ENCODE results near the gene TRIM17.
A peak's percentile ranks its signal among the peaks of the same experiment; 100 is the strongest.

Gene TRIM17, protein sequence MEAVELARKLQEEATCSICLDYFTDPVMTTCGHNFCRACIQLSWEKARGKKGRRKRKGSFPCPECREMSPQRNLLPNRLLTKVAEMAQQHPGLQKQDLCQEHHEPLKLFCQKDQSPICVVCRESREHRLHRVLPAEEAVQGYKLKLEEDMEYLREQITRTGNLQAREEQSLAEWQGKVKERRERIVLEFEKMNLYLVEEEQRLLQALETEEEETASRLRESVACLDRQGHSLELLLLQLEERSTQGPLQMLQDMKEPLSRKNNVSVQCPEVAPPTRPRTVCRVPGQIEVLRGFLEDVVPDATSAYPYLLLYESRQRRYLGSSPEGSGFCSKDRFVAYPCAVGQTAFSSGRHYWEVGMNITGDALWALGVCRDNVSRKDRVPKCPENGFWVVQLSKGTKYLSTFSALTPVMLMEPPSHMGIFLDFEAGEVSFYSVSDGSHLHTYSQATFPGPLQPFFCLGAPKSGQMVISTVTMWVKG

DNA sequence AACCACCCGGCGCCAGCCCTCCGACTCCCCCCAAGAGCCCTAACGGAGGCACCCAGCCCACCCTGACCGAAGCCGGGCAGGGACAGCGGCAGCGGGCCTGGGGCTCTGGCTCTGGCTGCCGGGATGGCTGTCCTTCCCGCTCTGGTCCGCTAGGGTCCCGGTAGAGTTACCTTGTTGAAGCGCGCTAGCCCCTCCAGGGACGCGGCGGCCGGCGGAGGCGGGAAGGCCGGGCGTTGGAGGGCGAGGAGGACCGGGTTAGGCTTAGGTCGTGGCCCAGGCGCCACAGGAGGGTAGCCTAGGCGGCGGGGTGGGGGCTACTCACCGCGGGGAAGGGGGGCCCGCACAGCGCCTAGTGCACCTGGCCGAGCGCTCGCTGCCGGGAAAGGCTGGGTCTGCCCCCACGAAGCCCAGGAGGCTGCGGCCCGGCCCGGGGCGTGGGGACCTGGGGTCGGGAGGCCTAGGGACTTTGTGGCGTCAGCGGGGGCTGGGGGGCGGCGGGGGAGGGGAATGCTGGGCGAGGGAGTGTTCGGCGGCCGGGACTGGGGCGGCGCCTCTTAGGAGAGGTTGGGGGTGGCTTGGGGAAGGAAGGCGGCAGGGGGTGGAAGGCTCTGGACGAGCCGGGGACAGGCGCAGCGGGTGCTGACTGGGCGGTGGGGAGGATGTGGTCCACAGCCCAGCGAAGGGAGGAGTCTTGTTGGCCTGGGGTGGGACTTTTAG is at the start of gene TRIM17:
TRIM17 (minus strand) TSS at position 645 of the 717 bp plus-strand sequence. CDS start 1,789 bp downstream, outside the sequence.
- peak; percentile 90 for DNase-seq (ENCODE audit: low spot score)

DNA sequence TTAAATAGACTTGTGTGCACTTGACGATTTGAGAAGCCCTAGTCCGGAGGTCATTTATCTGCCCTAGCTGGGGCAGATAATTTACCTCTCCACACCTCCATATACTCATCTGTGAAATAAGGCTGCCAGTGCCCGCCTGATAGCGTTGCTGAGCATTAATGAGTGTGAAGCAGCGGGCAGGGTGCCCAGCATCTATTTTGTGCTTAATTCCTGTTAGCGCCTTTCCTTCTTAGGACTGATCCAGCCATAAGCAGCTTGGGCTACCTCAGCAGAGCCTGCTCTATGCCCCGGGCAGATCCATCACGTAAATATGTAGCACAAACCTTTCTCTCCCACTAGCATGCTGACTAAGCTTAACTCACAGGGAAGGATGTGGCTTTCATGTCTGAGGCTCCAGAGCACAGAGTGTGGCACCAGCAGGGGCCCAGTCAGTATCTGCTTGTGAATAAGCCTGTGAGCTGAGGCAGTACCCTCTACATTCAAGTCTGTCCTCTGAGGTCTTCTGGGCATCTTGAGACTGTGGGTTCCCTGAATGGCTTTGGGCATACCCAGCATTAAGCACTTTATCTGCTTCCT is 49.0 kb upstream of the TRIM17 start:
- DNase-seq (ENCODE audit: low spot score): no peak

DNA sequence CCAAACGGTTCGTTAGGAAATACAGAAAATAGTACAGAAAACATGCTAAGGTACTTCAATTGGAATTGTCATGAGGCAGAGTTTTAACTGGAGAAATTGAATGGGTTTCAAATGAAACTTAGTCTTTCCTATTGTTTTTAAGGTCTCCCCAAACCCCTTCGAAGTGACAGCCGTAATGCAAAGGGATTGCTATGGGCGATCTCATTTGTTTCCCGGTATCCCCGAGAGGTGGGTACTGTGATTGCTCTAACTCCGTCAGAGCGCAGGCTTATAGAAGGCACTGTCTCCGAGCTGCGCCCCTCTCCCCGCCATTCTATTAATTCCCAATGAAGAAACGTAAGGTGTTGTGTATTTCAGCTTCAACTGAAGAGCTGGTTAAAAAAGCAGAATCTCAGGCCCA is 48.5 kb upstream of the TRIM17 start:
- no peak for DNase-seq (ENCODE audit: low spot score)

DNA sequence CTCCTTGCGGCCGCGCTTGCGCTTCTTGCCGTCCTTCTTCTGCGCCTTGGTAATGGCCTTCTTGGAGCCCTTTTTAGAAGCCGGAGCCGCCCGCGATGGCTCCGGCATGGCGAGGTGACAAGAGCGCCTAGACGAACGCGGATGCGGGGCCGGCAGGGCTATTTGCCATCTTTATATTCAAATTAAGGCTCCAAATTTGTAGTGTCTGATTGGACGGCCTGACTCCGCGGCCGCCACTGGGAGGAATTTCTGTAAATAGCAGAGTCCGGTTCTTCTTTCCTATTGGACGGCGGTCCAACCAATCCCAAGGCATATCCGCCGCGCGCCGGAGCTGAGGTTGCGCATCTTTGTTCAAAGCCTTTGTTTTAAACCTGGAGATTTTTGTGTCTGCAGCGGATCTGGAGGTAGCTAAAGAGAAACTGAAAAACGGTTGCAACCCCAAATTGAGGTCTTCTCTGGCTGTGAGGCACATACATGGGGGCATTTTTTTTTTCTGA is 47.9 kb upstream of the TRIM17 start:
- peak; percentile 88 for DNase-seq (ENCODE audit: low spot score)

DNA sequence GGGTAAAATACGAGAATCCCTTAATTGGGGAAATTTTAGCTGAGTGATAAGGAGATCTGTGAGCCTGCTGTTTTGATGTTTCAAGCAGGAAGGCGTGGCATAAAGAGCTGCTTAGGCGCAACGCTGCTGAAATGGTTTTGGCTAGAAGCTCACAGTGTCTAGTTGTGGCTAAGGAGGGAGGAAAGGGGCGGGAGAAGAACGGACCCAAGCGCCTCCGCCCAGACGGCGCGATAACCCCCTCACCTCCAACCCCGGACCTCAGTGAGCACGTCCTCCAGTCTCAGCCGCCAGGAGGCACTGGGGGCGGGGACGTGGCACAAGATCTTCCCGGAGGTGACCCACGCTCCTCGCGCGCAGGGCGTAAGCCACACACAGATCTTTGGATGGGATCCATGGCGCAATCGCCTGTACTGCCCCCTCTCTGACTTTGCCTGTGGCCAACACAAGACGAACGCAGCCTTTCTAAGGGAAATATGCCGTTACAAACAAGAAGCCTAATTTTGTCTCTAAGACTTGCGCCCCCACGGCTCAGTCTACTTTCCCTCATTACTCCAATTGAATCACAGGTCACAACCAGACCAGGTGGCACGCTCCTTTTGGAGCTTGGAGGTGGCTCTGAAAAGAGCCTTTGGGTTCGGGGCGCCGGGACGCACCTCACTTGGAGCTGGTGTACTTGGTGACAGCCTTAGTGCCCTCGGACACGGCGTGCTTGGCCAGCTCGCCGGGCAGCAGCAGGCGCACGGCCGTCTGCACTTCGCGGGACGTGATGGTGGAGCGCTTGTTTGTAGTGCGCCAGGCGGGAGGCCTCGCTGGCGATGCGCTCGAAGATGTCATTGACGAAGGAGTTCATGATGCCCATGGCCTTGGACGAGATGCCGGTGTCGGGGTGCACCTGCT is 47.1 kb upstream of the TRIM17 start:
- peak; percentile 48 for DNase-seq (ENCODE audit: low spot score)

DNA sequence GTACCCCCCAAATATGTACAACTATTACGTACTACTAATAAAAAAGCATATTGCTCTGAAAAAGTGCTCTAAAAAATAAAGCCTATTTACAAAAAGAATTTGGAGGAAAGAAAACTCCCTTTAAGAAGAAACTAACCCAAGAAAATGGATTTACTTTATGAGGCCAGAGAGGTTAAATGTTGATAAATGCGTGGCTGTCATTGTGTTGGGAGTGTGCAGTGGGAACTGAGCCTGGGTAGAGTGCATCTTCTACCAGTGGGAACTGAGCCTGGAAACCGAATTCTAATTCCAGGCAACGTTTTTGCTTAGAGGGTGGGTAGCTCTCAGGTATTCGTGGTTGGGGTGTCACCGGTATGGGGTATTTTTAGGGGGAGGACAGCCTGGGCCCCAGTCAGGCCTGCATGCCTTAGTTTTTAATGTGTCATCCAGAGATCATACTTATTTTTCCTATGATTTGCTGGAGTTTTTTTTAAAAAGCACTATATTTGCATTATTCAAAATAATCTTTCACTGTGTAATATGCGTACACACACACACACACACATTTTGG is 46.4 kb upstream of the TRIM17 start:
- DNase-seq (ENCODE audit: low spot score): no peak

DNA sequence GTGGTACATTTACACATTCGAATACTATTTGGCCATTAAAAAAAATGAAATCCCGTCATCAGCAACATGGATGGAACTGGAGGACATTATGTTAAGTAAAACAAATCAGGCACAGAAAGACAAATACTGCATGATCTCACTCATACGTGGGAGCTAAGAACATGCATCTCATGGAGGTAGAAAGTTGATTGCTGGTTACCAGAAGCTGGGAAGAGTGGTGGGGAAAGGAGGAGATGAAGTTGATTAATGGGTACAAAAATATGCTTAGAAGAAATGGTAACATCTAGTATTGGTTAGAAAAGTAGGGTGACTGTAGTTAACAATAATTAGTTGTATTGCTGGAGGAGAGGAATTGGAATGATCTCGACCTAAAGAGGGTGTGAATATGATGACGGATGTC is 45.9 kb upstream of the TRIM17 start:
- DNase-seq (ENCODE audit: low spot score): no peak

DNA sequence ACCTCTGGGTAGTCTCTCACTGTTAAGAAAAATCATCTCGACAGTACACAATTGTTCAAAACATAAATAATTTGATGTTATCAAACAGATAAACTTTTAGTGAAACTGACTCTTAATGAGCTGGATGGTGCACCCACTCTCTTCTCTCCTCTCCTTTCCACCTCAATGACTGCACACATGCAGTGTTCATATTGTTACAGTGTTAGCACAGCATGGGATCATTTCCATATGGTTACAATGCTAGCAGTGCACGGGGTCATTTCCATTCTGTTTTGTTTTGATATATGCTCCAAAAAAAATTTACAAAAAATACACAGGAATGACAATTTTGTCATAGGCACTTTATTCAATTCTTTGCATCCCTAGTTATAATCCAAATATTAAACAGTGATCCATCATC is 44.2 kb upstream of the TRIM17 start:
- DNase-seq (ENCODE audit: low spot score): no peak

DNA sequence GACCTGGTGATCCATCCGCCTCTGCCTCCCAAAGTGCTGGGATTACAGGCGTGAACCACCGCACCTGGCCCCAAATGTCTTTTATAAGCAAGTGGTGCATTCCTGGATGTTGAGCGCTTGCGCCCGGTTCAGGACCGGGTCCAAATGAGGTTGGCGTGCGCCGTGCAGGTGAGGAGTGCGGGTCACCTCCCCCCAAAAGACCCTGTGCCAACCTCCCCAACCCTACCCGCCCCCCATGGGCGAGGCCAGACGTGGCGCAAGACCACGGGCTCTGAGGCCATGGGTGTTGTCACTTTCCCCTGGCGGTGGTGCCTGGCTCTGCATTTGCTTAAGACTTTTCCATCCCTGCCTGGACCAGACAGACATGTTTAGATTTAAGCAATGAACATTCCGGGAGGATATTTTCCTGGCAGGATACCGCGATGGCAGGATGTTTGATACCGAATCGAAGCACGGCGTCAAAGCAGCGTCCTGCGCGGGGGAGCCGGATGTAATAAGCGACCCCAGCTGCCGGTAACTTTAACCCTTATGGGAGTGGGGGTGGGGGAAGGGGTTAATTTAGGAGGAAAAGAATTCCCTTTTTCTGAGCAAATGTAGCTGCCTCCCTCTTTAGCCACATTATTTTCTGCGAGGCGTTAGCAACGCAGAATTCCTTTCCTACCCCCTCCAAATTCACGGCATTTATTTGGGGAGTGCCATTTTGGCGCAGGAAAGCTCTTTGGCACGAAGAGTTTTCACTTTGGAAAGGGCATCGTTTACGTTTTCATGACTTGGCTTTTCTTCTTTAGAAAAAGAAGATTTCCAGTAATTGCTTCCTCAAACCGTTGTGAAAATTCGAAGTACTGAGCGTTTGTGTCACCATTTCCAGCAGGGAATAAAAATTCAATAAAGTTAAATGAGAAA is 42.7 kb upstream of the TRIM17 start:
- peak; percentile 55 for DNase-seq (ENCODE audit: low spot score)

DNA sequence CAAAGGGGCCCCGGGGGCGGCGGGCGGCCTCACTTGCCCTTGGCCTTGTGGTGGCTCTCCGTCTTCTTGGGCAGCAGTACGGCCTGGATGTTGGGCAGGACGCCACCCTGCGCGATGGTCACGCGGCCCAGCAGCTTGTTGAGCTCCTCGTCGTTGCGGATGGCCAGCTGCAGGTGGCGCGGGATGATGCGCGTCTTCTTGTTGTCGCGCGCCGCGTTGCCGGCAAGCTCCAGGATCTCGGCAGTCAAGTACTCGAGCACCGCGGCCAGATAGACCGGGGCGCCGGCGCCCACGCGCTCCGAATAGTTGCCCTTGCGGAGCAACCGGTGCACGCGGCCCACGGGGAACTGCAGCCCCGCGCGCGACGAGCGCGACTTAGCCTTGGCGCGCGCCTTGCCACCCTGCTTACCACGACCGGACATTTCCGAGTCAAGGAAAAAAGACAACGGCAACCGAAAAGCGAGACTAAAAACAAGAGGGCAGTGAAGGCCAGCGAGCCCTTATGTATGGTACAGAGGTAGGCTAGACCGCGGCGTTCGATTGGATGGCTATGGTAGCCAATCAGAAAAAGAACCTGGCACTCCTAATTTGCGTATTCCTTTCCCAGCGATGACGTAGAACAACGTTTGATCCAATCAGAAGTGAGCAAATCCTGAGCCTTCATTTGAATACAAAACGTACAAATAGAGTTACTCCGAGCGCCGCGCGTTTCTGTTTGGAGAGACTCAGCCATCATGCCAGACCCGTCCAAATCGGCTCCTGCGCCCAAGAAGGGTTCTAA is 40.9 kb upstream of the TRIM17 start:
- peak; percentile 91 for DNase-seq (ENCODE audit: low spot score)

DNA sequence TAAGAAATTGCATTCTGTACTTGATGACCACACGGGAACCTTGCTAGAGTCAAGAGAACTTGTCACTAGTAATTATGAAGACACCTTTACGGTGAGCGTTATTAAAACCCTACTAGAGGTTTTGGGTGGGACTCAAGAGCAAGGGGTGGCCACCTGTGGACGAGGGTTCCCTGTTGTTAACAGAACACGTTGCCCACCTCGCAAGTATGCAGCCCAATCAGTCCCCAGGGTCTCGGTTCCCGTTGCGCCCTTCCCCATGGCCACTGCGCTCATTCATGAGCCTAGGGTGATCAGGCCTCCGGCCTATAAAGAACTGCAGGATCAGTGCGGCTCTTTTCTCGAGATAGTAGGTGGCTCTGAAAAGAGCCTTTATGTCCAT is 40.3 kb upstream of the TRIM17 start:
- DNase-seq (ENCODE audit: low spot score): no peak

DNA sequence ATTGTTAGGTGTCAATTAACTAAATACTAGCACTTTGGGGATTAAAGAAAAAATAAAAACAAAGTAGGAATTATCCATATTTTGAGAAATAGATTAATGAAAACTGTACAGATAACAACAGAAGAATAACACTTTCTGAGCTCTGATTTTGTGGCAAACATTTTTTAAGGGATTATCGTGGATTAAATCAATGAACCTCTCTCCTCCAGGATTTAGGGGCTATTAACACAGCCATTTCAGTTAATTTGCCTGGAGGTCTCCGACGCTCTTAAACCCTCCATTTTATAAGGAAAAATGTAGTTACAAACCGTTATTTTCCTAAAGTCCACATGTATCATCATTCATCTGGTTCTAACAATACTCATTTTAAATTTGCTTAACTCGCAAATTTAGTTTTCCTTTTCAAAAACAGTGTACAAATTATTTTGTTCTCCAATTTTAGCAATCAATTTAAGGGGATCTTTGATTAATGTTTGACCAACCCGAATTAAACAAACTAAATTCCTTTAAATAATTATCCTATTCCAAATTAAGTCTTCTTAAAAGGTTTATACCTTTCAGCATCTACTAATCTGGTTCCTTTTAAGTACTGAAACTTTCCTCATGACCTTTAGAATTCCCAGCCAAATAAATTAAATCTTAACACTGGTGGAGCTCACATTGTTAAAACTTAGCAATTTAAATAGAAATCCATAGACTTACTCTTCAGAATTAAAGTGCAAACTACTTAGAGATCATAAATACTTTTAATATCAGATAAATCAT is 39.8 kb upstream of the TRIM17 start:
- no peak for DNase-seq (ENCODE audit: low spot score)

DNA sequence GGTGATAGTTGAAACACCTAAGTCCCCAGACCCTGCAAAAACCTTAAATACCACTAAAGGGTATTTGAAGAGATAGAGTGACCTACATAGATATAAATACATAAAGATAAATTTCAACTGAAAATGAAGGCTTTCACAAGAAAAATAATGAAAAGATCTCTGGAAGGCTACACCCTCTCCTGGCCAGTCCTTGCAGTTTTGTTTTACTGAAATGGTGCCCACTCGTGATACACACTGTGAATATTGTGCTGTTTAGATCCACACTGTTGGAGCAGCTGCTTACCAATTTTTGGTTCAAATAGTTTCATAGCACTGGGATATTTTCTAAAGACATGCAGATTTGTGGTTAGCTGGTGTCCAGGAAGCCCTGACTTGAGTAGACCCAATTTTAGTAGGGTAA is 39.1 kb upstream of the TRIM17 start:
- DNase-seq (ENCODE audit: low spot score): no peak

DNA sequence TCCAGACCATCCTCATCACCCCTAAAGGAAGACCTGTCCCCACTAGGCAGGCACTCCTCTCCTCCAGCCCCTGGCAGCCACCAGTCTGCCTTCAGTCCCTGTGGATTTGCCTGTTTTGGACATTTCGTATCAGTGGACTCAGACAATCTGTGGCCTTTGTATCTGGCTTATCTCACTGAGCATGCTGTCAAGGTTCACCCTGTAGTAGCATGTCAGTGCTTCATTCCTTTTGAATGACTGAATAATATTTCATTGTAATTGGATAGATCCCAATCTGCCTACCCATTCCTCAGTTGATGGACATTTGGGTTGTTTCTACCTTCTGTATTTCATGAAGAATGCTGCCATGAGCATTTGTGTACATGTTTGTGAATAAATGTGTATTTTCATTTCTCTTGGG is 37.6 kb upstream of the TRIM17 start:
- no peak for DNase-seq (ENCODE audit: low spot score)

DNA sequence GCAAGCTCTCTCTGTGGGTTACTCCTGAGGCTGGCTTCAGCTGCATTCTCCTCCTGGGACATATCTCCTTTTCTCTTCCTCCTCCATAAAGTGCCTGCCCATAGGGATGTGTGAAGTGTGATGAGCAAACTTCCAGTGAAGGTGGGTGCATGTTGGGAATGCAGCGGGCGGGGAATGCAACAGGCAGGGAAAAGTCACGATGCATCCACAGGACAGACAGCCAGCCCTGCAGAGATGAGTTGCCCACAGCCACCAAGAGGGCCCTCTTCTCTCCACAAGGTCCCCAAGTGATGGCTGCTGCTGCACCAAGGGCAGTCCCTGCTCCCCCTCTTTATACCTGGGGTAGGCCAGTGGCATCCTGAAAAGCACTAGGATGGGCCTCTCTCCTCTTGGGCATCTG is 37.0 kb upstream of the TRIM17 start:
- no peak for DNase-seq (ENCODE audit: low spot score)

DNA sequence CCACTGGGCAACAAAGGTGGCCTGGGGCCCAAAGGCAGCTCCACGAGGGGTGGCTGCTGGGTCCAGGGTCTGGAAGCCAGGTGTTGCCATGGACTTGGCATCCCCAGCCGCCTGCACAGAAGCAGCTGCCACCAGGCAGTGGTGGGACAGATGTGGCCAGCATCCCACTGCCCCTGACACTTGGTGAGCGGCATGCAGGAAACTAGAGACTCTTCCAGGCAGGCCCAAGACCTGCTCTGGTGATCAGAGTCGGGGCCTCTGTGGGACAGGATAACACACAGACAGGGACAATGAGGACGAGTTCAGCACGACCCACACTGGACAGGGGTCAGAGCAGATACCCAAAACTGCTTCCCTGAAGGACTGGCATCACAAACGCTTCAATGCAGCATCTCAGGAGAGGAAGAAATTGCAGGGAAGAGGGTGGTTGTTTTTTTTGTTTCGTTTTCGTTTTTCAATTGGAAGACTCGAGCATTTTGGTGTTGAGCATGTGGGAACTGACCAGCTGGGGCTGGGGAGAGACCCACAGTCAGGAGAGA is 36.4 kb upstream of the TRIM17 start:
- DNase-seq (ENCODE audit: low spot score): no peak

DNA sequence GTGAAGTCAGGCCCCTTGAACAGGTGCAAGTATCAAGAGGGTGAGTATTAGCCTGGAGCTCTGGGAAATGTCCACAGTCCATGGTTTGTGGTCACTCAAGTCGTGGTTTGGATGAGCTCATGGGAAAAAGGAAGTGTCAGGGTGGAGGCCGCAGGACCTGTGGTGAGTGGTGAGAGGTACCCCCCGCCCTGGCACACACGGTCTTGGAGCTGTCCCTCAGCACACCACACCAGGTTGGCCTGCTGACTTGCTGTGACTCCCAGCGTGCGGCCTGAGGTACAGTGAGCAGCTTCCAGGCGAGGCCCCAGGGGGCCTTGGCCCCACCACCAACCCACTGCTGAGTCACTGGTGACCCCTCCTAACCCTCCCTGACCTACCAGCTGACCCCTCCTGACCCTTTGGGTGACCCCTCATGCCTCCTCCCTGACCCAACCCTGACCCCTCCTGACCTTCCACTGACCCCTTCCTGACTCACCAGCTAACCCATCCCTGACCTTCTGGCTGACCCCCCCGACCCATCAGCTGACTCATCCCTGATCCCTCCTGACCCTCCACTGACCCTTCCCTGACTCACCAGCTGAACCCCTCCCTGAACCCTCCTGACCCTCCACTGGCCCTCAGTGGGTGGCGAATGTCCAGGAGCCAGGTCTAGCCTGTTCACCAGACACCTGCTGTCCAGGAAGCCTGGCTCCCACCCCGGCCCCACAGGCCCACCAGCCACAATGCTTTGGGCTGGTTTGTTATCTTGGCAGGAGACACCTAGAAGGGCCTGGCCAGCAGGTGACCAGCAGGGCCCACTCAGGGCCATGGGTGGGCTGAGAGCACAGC is 35.7 kb upstream of the TRIM17 start:
- DNase-seq (ENCODE audit: low spot score): no peak

DNA sequence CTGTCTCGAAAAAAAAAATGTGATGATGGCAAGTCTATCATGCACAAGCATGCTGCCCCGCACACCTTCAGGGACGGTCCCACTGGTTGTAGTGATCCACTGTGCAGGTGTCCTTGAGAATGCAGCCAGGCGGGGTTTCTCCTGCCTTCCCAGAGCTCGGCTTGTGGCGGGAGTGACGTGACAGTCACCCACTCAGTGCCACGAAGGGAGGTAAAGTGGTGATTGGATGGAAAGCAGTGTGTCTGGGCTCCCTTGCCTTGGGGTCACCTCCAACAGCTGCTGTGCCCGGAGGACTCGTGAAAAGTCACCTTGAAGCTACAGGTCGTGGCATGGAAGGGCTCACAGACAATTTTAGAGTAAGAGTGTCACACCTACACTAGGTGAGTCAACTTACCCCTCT is 33.5 kb upstream of the TRIM17 start:
- DNase-seq (ENCODE audit: low spot score): no peak
